HUES48 (cell line): ENCODE data around the gene SENP7.
"Not testable (repeated sequence)": the region's sequence is repeated elsewhere in the genome, so short reads cannot be mapped to it uniquely, and the experiment has no call there.

ENCODE experiments used
- H3K27ac ChIP-seq: one replicate; pipeline ENCODE4 v1.7.0; 2013; ENCODE audit warnings: low read depth, low read length, inconsistent platforms
- H3K27me3 ChIP-seq: 2 replicates; pipeline ENCODE4 v1.6.1; 2013; ENCODE audit warnings: mild to moderate bottlenecking, low read length; ENCODE audit not compliant: control insufficient read depth, insufficient read depth
- H3K36me3 ChIP-seq: 2 replicates; pipeline ENCODE4 v1.6.1; 2013; ENCODE audit warnings: low read length; ENCODE audit not compliant: control insufficient read depth, insufficient read depth
- H3K4me1 ChIP-seq: 2 replicates; pipeline ENCODE4 v1.6.1; 2013; ENCODE audit warnings: mild to moderate bottlenecking, low read length; ENCODE audit not compliant: control insufficient read depth, insufficient read depth
- H3K4me3 ChIP-seq: 2 replicates; pipeline ENCODE4 v1.5.1; 2013; ENCODE audit warnings: mild to moderate bottlenecking, low read depth, low read length
- H3K9ac ChIP-seq: 2 replicates; pipeline ENCODE4 v1.6.1; 2013; ENCODE audit warnings: mild to moderate bottlenecking, low read depth, low read length, moderate library complexity
- H3K9me3 ChIP-seq: 2 replicates; pipeline ENCODE4 v1.6.1; 2013; ENCODE audit warnings: low read length; ENCODE audit not compliant: control insufficient read depth, insufficient read depth

SENP7 gene

DNA sequence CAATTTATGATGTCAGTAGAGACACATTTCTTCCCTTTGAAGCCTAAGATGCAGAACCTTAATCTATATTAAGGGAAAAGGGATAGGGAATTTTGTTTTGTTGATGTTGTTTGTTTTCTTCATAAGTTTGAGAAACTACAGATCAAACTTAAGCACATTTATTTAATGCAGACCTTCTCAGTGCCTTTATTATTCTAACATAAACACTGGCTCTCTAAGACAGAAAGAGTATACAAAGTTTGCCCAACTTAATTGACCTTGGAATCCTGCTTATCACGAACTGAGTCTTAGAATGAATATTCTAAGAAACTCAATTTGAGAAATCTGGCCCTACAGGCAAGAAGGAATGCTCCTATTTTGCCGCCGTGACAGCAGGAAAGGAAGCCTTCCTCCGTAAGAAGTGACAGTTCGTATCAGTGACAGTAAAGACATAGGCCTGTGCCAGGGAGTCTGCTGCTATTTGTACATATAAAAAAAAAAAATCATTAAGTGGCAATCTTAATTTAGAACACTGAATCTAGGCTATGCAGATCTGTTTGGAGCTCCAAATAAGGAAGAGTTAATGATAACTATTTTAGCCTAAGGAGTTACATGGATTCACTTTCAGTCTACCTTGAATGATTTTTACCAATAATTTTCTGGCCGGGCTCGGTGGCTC, 183.9 kb downstream of the SENP7 start:
- Histone ChIP-seq H3K9ac (no peak overlapping the region), H3K36me3 (no peaks in the 10 kb centered on the region), H3K9me3 (no peaks in the 10 kb centered on the region), H3K4me3 (no peak overlapping the region), H3K4me1 (no peaks in the 10 kb centered on the region), H3K27ac (no peak overlapping the region), H3K27me3 (no peaks in the 10 kb centered on the region)

- Histone ChIP-seq H3K9me3 (no peaks in the 10 kb centered on the region), H3K27ac (no peak overlapping the region), H3K9ac (no peak overlapping the region), H3K4me1 (no peaks in the 10 kb centered on the region), H3K36me3 (no peaks in the 10 kb centered on the region), H3K4me3 (no peak overlapping the region), H3K27me3 (no peaks in the 10 kb centered on the region)
These were observed 187.4 kb downstream of the SENP7 start for GRCh38 chr3:101325393-101326134.

DNA sequence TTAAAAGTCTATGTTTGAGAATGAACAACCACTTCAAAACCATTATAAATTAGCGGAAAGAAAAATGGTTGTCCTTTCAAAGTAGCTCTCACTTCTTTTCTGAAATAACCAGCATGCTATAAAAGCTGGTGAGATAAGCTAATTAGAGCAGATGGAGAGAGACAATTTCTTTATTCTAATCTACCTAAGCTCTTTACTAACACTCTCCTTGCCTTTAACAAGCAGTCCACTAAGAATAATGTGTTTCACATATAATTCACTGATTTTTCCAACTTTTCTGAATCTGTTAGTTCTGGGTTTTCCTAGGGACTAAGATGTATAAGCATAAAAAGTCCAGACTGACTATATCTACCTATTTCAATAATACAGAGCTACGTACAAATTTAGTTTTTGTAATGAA, 192.5 kb downstream of the SENP7 start, which contains the start of gene IMPG2:
TSS of gene IMPG2 (minus strand) at position 101 of the 400 bp plus-strand sequence. CDS start 203 bp downstream, outside the sequence.
- Histone ChIP-seq H3K4me3 (no peak within 1 kb of the TSS), H3K4me1 (no peaks in the 10 kb centered on the region), H3K36me3 (no peaks in the 10 kb centered on the region), H3K27ac (no peak within 1 kb of the TSS), H3K9ac (no peak within 1 kb of the TSS), H3K9me3 (no peaks in the 10 kb centered on the region), H3K27me3 (no peaks in the 10 kb centered on the region)

DNA sequence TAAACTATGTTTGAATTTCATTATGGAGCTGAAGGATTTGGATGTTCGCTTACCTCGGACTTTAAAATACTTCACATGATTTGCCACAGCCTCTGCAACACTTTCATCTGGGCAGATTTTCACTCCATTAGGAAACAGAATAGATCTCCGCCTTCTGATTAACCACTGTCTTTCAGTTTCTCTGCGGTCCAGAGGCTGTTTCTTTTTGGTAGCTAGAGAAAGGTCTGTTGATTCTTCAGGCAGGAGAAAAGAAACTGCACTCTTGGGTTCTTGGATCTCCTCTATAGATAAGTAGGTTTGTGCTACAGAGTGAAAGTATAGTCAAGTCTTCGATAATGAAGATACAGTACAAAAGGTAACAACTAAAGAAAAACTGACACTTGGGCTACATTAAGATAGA, 193.5 kb downstream of the SENP7 start:
- Histone ChIP-seq H3K27me3 (no peaks in the 10 kb centered on the region), H3K36me3 (no peaks in the 10 kb centered on the region), H3K27ac (no peak overlapping the region), H3K4me3 (no peak overlapping the region), H3K4me1 (no peaks in the 10 kb centered on the region), H3K9ac (no peak overlapping the region), H3K9me3 (no peaks in the 10 kb centered on the region)

GRCh38 chr3:101312545-101312944, 200.5 kb downstream of the SENP7 start:
- H3K9ac ChIP-seq = no peak overlapping the region
- H3K4me3 ChIP-seq = no peak overlapping the region
- no peaks in the 10 kb centered on the region for H3K36me3 ChIP-seq
- H3K9me3 ChIP-seq = peaks cover 10% of the 10 kb centered on the region; the same call in 1 of the 2 replicates
- H3K4me1 ChIP-seq = no peaks in the 10 kb centered on the region
- H3K27me3 ChIP-seq = no peaks in the 10 kb centered on the region
- H3K27ac ChIP-seq = no peak overlapping the region

GRCh38 chr3:101311676-101312075, 201.3 kb downstream of the SENP7 start:
- Histone ChIP-seq H3K4me3 (no peak overlapping the region), H3K9ac (no peak overlapping the region), H3K4me1 (no peaks in the 10 kb centered on the region), H3K36me3 (no peaks in the 10 kb centered on the region), H3K27me3 (no peaks in the 10 kb centered on the region), H3K9me3 (peaks cover 10% of the 10 kb centered on the region), H3K27ac (no peak overlapping the region)

DNA sequence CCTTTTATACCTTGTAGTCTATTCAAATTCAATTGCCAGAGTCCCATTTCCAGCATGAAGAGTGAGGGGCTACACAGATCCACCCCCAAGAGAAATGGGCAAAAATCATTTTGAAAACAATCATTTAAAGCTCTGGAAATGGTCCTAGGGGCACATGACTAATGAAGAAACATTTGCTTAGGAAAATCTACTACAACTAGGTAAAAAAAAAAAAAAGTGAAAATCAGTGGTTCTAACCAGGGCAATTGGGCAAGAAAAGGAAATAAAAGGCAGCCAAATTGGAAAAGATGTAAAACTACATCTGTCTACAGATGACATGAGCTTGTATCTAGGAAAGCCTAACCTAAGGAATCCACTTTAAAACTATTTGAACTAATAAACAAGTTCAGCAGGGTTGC, 202.0 kb downstream of the SENP7 start:
- Histone ChIP-seq H3K9ac (no peak overlapping the region), H3K27me3 (no peaks in the 10 kb centered on the region), H3K4me3 (no peak overlapping the region), H3K27ac (no peak overlapping the region), H3K36me3 (no peaks in the 10 kb centered on the region), H3K9me3 (peaks cover 10% of the 10 kb centered on the region), H3K4me1 (no peaks in the 10 kb centered on the region)

- not testable (repeated sequence) for H3K9ac ChIP-seq, H3K27me3 ChIP-seq, H3K27ac ChIP-seq, H3K9me3 ChIP-seq, H3K36me3 ChIP-seq, H3K4me1 ChIP-seq, H3K4me3 ChIP-seq
These were observed 204.8 kb downstream of the SENP7 start for GRCh38 chr3:101308147-101308772.

- Histone ChIP-seq H3K36me3 (no peaks in the 10 kb centered on the region), H3K9ac (no peak overlapping the region), H3K27me3 (no peaks in the 10 kb centered on the region), H3K4me1 (no peaks in the 10 kb centered on the region; the same call in 1 of the 2 replicates), H3K4me3 (no peak overlapping the region), H3K27ac (no peak overlapping the region), H3K9me3 (peaks cover 4% of the 10 kb centered on the region)
These were observed 209.2 kb downstream of the SENP7 start for GRCh38 chr3:101303836-101304235.

DNA sequence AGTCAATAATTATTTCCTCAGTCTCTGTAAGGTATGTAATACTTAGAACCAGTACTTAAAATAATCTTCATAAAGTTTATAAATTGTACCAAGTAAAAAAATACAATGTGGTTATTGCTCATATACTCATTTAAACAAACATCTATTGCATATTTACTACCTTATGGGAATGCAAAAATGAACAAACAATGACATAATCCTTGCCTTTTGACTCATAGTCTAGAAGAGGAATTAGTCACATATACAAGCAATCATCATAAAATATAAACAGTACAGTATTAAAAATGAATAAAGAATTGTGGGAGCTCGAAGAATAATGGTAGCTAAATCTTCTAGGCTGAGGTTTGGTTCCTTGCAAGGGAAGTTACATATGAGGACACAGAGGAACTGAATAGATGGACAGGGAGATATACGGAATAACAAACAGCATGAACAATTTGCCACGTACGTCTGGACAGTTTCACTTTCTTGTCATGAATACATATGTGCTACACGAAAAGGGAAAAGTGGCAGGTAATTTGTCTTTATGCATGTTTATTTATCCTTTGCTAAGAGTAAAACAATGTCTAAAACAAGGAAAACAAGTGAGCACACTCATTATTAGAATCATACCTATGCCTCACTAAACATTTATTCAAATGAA, 209.8 kb downstream of the SENP7 start:
- H3K9me3 ChIP-seq = peaks cover 4% of the 10 kb centered on the region
- no peaks in the 10 kb centered on the region for H3K27me3 ChIP-seq
- no peaks in the 10 kb centered on the region; the same call in 1 of the 2 replicates for H3K4me1 ChIP-seq
- no peak overlapping the region for H3K4me3 ChIP-seq
- H3K9ac ChIP-seq = no peak overlapping the region
- no peaks in the 10 kb centered on the region for H3K36me3 ChIP-seq
- H3K27ac ChIP-seq = no peak overlapping the region
